ENCODE data around the gene EDC4. TPM values are rescaled to one million over a fixed set of nuclear protein-coding genes. Genes with fewer than 3 reads are reported as not detected.

The EDC4 gene
- total and polyA plus RNA-seq, 8 donors, result 20.2 to 66.2 (median 26.0) TPM

- Histone ChIP-seq H3K36me3 (peaks cover 0 to 6% (median 2%) of the 10 kb centered on the region in 3 donors), H3K4me3 (no peak overlapping the region), H3K27me3 (no peaks in the 10 kb centered on the region), H3K9me3 (no peaks in the 10 kb centered on the region), H3K4me1 (peaks cover 8 to 23% (median 18%) of the 10 kb centered on the region in 3 donors), H3K27ac (peak overlapping the region; percentile 50 to 88 (median 84))
- intact Hi-C loops (cut with DNase I), result no loop called here
- DNase-seq, result peak; percentile 77 to 94 (median 90)
- peak; percentile 76 to 79 (median 76) for ATAC-seq
- WGBS, 2 donors, result 34 to 37% methylated on average over 6 of the region's 6 CpGs
- no peak for FAIRE-seq
- no peak for TF ChIP-seq CTCF (IDR thresholded peaks at IDR 0.05)
Observed at GRCh38 chr16:67868290-67868689, 4.6 kb upstream of the EDC4 start.

GRCh38 chr16:67869653-67870052 is 3.2 kb upstream of the EDC4 start:
- intact Hi-C loops (cut with DNase I), result no loop called here
- H3K9me3 ChIP-seq, result no peaks in the 10 kb centered on the region
- H3K4me3 ChIP-seq, result no peak overlapping the region
- WGBS, 2 donors, result 81 to 84% methylated on average over 7 of the region's 7 CpGs
- H3K27me3 ChIP-seq, result no peaks in the 10 kb centered on the region
- H3K27ac ChIP-seq, result peak overlapping the region in 2 of 4 donors; percentile 87 to 88
- H3K36me3 ChIP-seq, result peaks cover 0 to 6% (median 2%) of the 10 kb centered on the region in 3 donors
- no peak for TF ChIP-seq CTCF (IDR thresholded peaks at IDR 0.05)
- ATAC-seq (no peak), FAIRE-seq (no peak), DNase-seq (no peak)
- H3K4me1 ChIP-seq, result peaks cover 16 to 33% (median 18%) of the 10 kb centered on the region in 3 donors

GRCh38 chr16:67871256-67871655 is 1.6 kb upstream of the EDC4 start:
- no peaks in the 10 kb centered on the region for H3K27me3 ChIP-seq
- H3K4me1 ChIP-seq, result peaks cover 16 to 39% (median 18%) of the 10 kb centered on the region in 3 donors
- no peak for ATAC-seq
- TF ChIP-seq CTCF (IDR thresholded peaks at IDR 0.05), result no peak
- no peak overlapping the region for H3K27ac ChIP-seq
- intact Hi-C loops (cut with DNase I), result no loop called here
- no peaks in the 10 kb centered on the region for H3K9me3 ChIP-seq
- peaks cover 0 to 2% (median 0%) of the 10 kb centered on the region in 3 donors for H3K36me3 ChIP-seq
- WGBS, 2 donors, result 73% methylated on average over 3 of the region's 3 CpGs
- no peak for FAIRE-seq
- H3K4me3 ChIP-seq, result no peak overlapping the region
- no peak for DNase-seq

- WGBS, 2 donors, result 60 to 65% methylated on average over 2 of the region's 2 CpGs
- TF ChIP-seq CTCF (IDR thresholded peaks at IDR 0.05), result no peak
- Histone ChIP-seq H3K9me3 (no peaks in the 10 kb centered on the region), H3K27ac (peak overlapping the region; percentile 49 to 87 (median 76)), H3K4me1 (peaks cover 16 to 39% (median 18%) of the 10 kb centered on the region in 3 donors), H3K4me3 (peak overlapping the region in 3 of 4 donors; percentile 79 to 95 (median 91)), H3K36me3 (peaks cover 0 to 9% (median 6%) of the 10 kb centered on the region in 3 donors), H3K27me3 (no peaks in the 10 kb centered on the region)
- ATAC-seq (no peak), DNase-seq (no peak), FAIRE-seq (no peak)
- intact Hi-C loops (cut with DNase I), result no loop called here
Observed at GRCh38 chr16:67872131-67872630, 671 bp upstream of the EDC4 start.

Measured in pancreas (tissue), 10 donors.